Mucosa of rectum (tissue), 2 donors: ENCODE measurements around the gene SPDYE3.

Source experiments
- H3K27ac ChIP-seq, 2 donors: one replicate each; pipeline ENCODE4 v1.7.0; 2013; ENCODE audit warnings: inconsistent platforms in 2 of 2, low read depth in 2 of 2, low read length in 2 of 2
- H3K27me3 ChIP-seq, 2 donors: one replicate each; pipeline ENCODE4 v1.7.0; 2013; ENCODE audit warnings: low read length in 2 of 2; ENCODE audit not compliant: control insufficient read depth in 2 of 2, insufficient read depth in 2 of 2
- H3K36me3 ChIP-seq, 2 donors: one replicate each; pipeline ENCODE4 v1.7.0; 2013; ENCODE audit warnings: low read length in 2 of 2; ENCODE audit not compliant: control insufficient read depth in 2 of 2, insufficient read depth in 2 of 2
- H3K4me1 ChIP-seq, 2 donors: one replicate each; pipeline ENCODE4 v1.7.0; 2013; ENCODE audit warnings: low read length in 2 of 2, mild to moderate bottlenecking in 1 of 2; ENCODE audit not compliant: control insufficient read depth in 2 of 2, insufficient read depth in 2 of 2
- H3K4me3 ChIP-seq, 2 donors: one replicate each; pipeline ENCODE4 v1.7.0; 2013; ENCODE audit warnings: low read length in 2 of 2
- H3K9ac ChIP-seq, 2 donors: one replicate each; pipeline ENCODE4 v1.7.0; 2013; ENCODE audit warnings: low read length in 2 of 2, low read depth in 1 of 2, mild to moderate bottlenecking in 1 of 2
- H3K9me3 ChIP-seq, 2 donors: one replicate each; pipeline ENCODE4 v1.7.0; 2013; ENCODE audit warnings: low read length in 2 of 2; ENCODE audit not compliant: control insufficient read depth in 2 of 2
- donor health status: healthy.
- donor health status: Normal muscosa, but diverticular disease.

SPDYE3 gene

DNA sequence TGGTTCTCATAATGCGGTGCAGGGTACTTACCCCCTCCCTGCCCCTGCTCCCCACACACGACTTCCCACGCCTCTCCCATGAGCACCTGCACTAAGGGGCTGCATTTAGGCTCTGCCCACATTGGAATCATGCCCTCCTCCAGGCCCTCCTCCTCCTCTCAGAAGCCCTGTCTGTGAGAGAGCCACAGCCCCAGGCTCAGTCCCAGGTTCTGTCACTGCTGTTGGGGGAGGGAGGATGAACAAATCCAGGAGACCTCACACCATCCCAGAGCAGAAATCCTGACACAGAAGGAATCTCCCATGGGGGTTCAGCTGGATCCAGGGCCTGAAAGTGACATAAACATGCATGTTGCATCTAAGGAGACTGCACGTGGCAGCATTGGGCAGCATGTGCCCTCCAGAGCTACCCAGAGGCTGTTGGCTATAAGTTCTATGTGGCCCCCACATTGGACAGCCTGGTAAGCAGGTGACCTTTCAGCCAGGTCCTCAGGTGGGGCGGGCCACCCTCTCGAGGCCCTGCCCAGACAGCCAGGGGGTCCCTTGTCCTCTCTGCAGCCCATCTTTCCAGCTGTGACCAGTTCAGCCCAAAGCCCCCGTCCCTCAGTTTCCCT, 64.2 kb downstream of the SPDYE3 start:
- peaks cover 2 to 9% of the 10 kb centered on the region in 2 donors for H3K36me3 ChIP-seq
- peaks cover 3 to 5% of the 10 kb centered on the region in 2 donors for H3K4me1 ChIP-seq
- H3K27me3 ChIP-seq = no peaks in the 10 kb centered on the region
- no peaks in the 10 kb centered on the region for H3K9me3 ChIP-seq
- no peak overlapping the region for H3K4me3 ChIP-seq
- no peak overlapping the region for H3K9ac ChIP-seq
- no peak overlapping the region for H3K27ac ChIP-seq
